ENCODE data around the gene TMEM61. TPM values are rescaled to one million over a fixed set of nuclear protein-coding genes. Genes with fewer than 3 reads are reported as not detected.

Gene TMEM61
- total RNA-seq, 2 experiments from 2014 or later = not detected

GRCh38 chr1:54947540-54947939, 32.9 kb upstream of the TMEM61 start:
- Mint-ChIP-seq H3K9me3 (no peaks in the 10 kb centered on the region), H3K27ac (no peak overlapping the region), H3K4me1 (ENCODE audit: low read depth) (peaks cover 11% of the 10 kb centered on the region), H3K27me3 (peaks cover 2% of the 10 kb centered on the region), H3K36me3 (no peaks in the 10 kb centered on the region), H3K4me3 (no peak overlapping the region)
- intact Hi-C loops (cut with micrococcal nuclease) = no loop called here
- DNase-seq = no peak
- ChIA-PET POLR2A (no interaction called here), CTCF (interaction anchor here (1.4 to 10.0 kb wide), 4 partner anchors 8 to 73 kb away, joined by 6 to 261 read pairs (median 86); partner anchors contain the start of gene BSND)

- CTCF ChIA-PET = interaction anchor here (3.9 to 10.0 kb wide), 3 partner anchors 9 to 72 kb away, joined by 20 to 261 read pairs (median 152); partner anchors contain the start of gene BSND
- Mint-ChIP-seq H3K4me3 (no peak overlapping the region), H3K36me3 (no peaks in the 10 kb centered on the region), H3K27ac (no peak overlapping the region), H3K4me1 (ENCODE audit: low read depth) (peaks cover 11% of the 10 kb centered on the region), H3K9me3 (no peaks in the 10 kb centered on the region), H3K27me3 (peaks cover 2% of the 10 kb centered on the region)
- POLR2A ChIA-PET = no interaction called here
- intact Hi-C loops (cut with micrococcal nuclease) = no loop called here
- no peak for DNase-seq
Measured at GRCh38 chr1:54949053-54949452, 31.4 kb upstream of the TMEM61 start.

GRCh38 chr1:54950006-54950368, 30.4 kb upstream of the TMEM61 start:
- intact Hi-C loops (cut with micrococcal nuclease) = loop anchor here (1.0 to 5.0 kb wide), 3 partner anchors 46 to 72 kb away; partner anchors contain the start of gene DHCR24

GRCh38 chr1:54950369-54951163, 29.9 kb upstream of the TMEM61 start:
- ChIA-PET POLR2A (no interaction called here), CTCF (interaction anchor here (0.6 to 10.0 kb wide), 22 partner anchors 8 to 110 kb away, joined by 3 to 261 read pairs (median 4); partner anchors contain the start of gene BSND)
- no peaks in the 10 kb centered on the region for H3K9me3 Mint-ChIP-seq
- H3K36me3 Mint-ChIP-seq = no peaks in the 10 kb centered on the region
- peaks cover 2% of the 10 kb centered on the region for H3K27me3 Mint-ChIP-seq
- intact Hi-C loops (cut with micrococcal nuclease) = loop anchor here (1.0 to 5.0 kb wide), 3 partner anchors 46 to 72 kb away; partner anchors contain the start of gene DHCR24
- peaks cover 9% of the 10 kb centered on the region for H3K4me1 Mint-ChIP-seq (ENCODE audit: low read depth)
- DNase-seq = peak; percentile 73
- H3K27ac Mint-ChIP-seq = no peak overlapping the region
- no peak overlapping the region for H3K4me3 Mint-ChIP-seq

More at GRCh38 chr1:54950006-54950368, 30.4 kb upstream of the TMEM61 start:
- DNase-seq = no peak
- Mint-ChIP-seq H3K4me1 (ENCODE audit: low read depth) (peaks cover 11% of the 10 kb centered on the region), H3K27ac (no peak overlapping the region), H3K36me3 (no peaks in the 10 kb centered on the region), H3K9me3 (no peaks in the 10 kb centered on the region), H3K4me3 (no peak overlapping the region), H3K27me3 (peaks cover 2% of the 10 kb centered on the region)
- ChIA-PET CTCF (interaction anchor here (0.9 to 10.0 kb wide), 15 partner anchors 10 to 111 kb away, joined by 3 to 261 read pairs (median 7); partner anchors contain the start of gene BSND), POLR2A (no interaction called here)

- peaks cover 3% of the 10 kb centered on the region for H3K27me3 Mint-ChIP-seq
Measured at GRCh38 chr1:54951810-54952226, 28.6 kb upstream of the TMEM61 start.

GRCh38 chr1:54952950-54953718, 27.3 kb upstream of the TMEM61 start:
- Mint-ChIP-seq H3K4me3 (no peak overlapping the region), H3K27ac (no peak overlapping the region), H3K36me3 (no peaks in the 10 kb centered on the region), H3K27me3 (peaks cover 4% of the 10 kb centered on the region), H3K9me3 (peaks cover 9% of the 10 kb centered on the region), H3K4me1 (ENCODE audit: low read depth) (peaks cover 9% of the 10 kb centered on the region)
- no peak for DNase-seq
- ChIA-PET POLR2A (no interaction called here), CTCF (interaction anchor here (0.6 to 10.0 kb wide), 5 partner anchors 8 to 440 kb away, joined by 3 to 261 read pairs (median 4); partner anchors contain the start of gene BSND)
- intact Hi-C loops (cut with micrococcal nuclease) = loop anchor here (5.0 kb wide), 1 partner anchor 66 kb away; the partner anchor contains the start of gene DHCR24

More at GRCh38 chr1:54951810-54952226, 28.6 kb upstream of the TMEM61 start:
- POLR2A ChIA-PET = no interaction called here
- CTCF ChIA-PET = interaction anchor here (0.6 to 10.0 kb wide), 7 partner anchors 15 to 114 kb away, joined by 3 to 261 read pairs (median 5); partner anchors contain the start of gene BSND
- H3K4me3 Mint-ChIP-seq = no peak overlapping the region
- intact Hi-C loops (cut with micrococcal nuclease) = loop anchor here (5.0 kb wide), 1 partner anchor 65 kb away; the partner anchor contains the start of gene DHCR24
- no peaks in the 10 kb centered on the region for H3K9me3 Mint-ChIP-seq
- DNase-seq = no peak
- peaks cover 9% of the 10 kb centered on the region for H3K4me1 Mint-ChIP-seq (ENCODE audit: low read depth)
- no peak overlapping the region for H3K27ac Mint-ChIP-seq
- H3K36me3 Mint-ChIP-seq = no peaks in the 10 kb centered on the region

- Mint-ChIP-seq H3K4me3 (no peak overlapping the region), H3K4me1 (ENCODE audit: low read depth) (peaks cover 9% of the 10 kb centered on the region), H3K9me3 (peaks cover 9% of the 10 kb centered on the region), H3K36me3 (no peaks in the 10 kb centered on the region), H3K27ac (no peak overlapping the region), H3K27me3 (peaks cover 4% of the 10 kb centered on the region)
- ChIA-PET CTCF (interaction anchor here (1.0 to 10.0 kb wide), 4 partner anchors 9 to 68 kb away, joined by 3 to 261 read pairs (median 4); partner anchors contain the start of gene BSND), POLR2A (no interaction called here)
- intact Hi-C loops (cut with micrococcal nuclease) = loop anchor here (5.0 kb wide), 1 partner anchor 67 kb away; the partner anchor contains the start of gene DHCR24
- DNase-seq = no peak
Measured at GRCh38 chr1:54953846-54954245, 26.6 kb upstream of the TMEM61 start.

- Mint-ChIP-seq H3K4me1 (ENCODE audit: low read depth) (peaks cover 4% of the 10 kb centered on the region), H3K27ac (no peak overlapping the region), H3K27me3 (peaks cover 4% of the 10 kb centered on the region), H3K9me3 (peaks cover 13% of the 10 kb centered on the region), H3K4me3 (no peak overlapping the region), H3K36me3 (no peaks in the 10 kb centered on the region)
- intact Hi-C loops (cut with micrococcal nuclease) = no loop called here
- DNase-seq = no peak
- POLR2A ChIA-PET = no interaction called here
- CTCF ChIA-PET = interaction anchor here (3.0 kb wide), 1 partner anchor 10 kb away, joined by 18 read pairs; no protein-coding TSS in a partner anchor
Measured at GRCh38 chr1:54955359-54955758, 25.1 kb upstream of the TMEM61 start.

- POLR2A ChIA-PET = no interaction called here
- Mint-ChIP-seq H3K9me3 (peaks cover 13% of the 10 kb centered on the region), H3K36me3 (no peaks in the 10 kb centered on the region), H3K27ac (no peak overlapping the region), H3K4me3 (no peak overlapping the region), H3K27me3 (peaks cover 2% of the 10 kb centered on the region), H3K4me1 (ENCODE audit: low read depth) (no peaks in the 10 kb centered on the region)
- CTCF ChIA-PET = interaction anchor here (1.9 to 3.0 kb wide), 2 partner anchors 11 to 39 kb away, joined by 10 to 18 read pairs; no protein-coding TSS in a partner anchor
- DNase-seq = no peak
- intact Hi-C loops (cut with micrococcal nuclease) = no loop called here
Measured at GRCh38 chr1:54956726-54957125, 23.7 kb upstream of the TMEM61 start.

- CTCF ChIA-PET = interaction anchor here (0.6 to 2.3 kb wide), 3 partner anchors 8 to 63 kb away, joined by 4 to 8 read pairs (median 4); no protein-coding TSS in a partner anchor
- intact Hi-C loops (cut with micrococcal nuclease) = no loop called here
- DNase-seq = no peak
- no peaks in the 10 kb centered on the region for H3K36me3 Mint-ChIP-seq
- H3K4me1 Mint-ChIP-seq (ENCODE audit: low read depth) = no peaks in the 10 kb centered on the region
- H3K4me3 Mint-ChIP-seq = no peak overlapping the region
- POLR2A ChIA-PET = no interaction called here
- H3K27ac Mint-ChIP-seq = no peak overlapping the region
- peaks cover 13% of the 10 kb centered on the region for H3K9me3 Mint-ChIP-seq
- peaks cover 4% of the 10 kb centered on the region for H3K27me3 Mint-ChIP-seq
Measured at GRCh38 chr1:54959241-54959640, 21.2 kb upstream of the TMEM61 start.

GRCh38 chr1:54962612-54963395, 17.6 kb upstream of the TMEM61 start:
- POLR2A ChIA-PET = no interaction called here
- Mint-ChIP-seq H3K4me1 (ENCODE audit: low read depth) (peaks cover 8% of the 10 kb centered on the region), H3K27ac (no peak overlapping the region), H3K4me3 (no peak overlapping the region), H3K27me3 (peaks cover 9% of the 10 kb centered on the region), H3K9me3 (peaks cover 6% of the 10 kb centered on the region), H3K36me3 (no peaks in the 10 kb centered on the region)
- CTCF ChIA-PET = interaction anchor here (1.4 kb wide), 1 partner anchor 12 kb away, joined by 5 read pairs; no protein-coding TSS in a partner anchor
- intact Hi-C loops (cut with micrococcal nuclease) = no loop called here
- no peak for DNase-seq
